MM.1S (cell line): Measurements from ENCODE around the gene CARMIL1.

Source experiments
- DNase-seq: peaks from one replicate; pipeline ENCODE4 v3.0.0-alpha.2; 2015
- H2AFZ ChIP-seq: fragments of 300-600 bp; sonication (generic); 2 replicates; pipeline ENCODE4 v1.6.0; 2016; ENCODE audit warnings: antibody characterized with exemption, low read length
- H3F3A ChIP-seq: fragments of 300-600 bp; sonication (generic); 2 replicates; pipeline ENCODE4 v1.6.1; 2016; ENCODE audit warnings: mild to moderate bottlenecking, antibody characterized with exemption, low read length, moderate library complexity, mixed read lengths; ENCODE audit not compliant: insufficient read depth
- H3K27ac ChIP-seq: fragments of 300-600 bp; sonication (generic); 2 replicates; pipeline ENCODE4 v1.5.1; 2016; ENCODE audit warnings: mild to moderate bottlenecking, low read length
- H3K27me3 ChIP-seq: fragments of 300-600 bp; sonication (generic); replicated peaks from 2 replicates; pipeline ENCODE4 v1.6.0; 2016; ENCODE audit warnings: low read length; ENCODE audit not compliant: insufficient read depth
- H3K36me3 ChIP-seq: fragments of 300-600 bp; sonication (generic); replicated peaks from 2 replicates; pipeline ENCODE4 v1.6.1; 2016; ENCODE audit warnings: mild to moderate bottlenecking, low read length, mixed read lengths; ENCODE audit not compliant: insufficient read depth
- H3K4me1 ChIP-seq: fragments of 300-600 bp; sonication (generic); 2 replicates; pipeline ENCODE4 v1.6.1; 2016; ENCODE audit warnings: low read length, mixed read lengths
- H3K4me2 ChIP-seq: fragments of 300-600 bp; sonication (generic); 2 replicates; pipeline ENCODE4 v1.6.0; 2016; ENCODE audit warnings: low read depth, low read length
- H3K4me3 ChIP-seq: fragments of 300-600 bp; sonication (generic); 2 replicates; pipeline ENCODE4 v1.5.1; 2016; ENCODE audit warnings: low read length, mixed read lengths
- H3K79me2 ChIP-seq: fragments of 300-600 bp; sonication (generic); 2 replicates; pipeline ENCODE4 v1.6.1; 2016; ENCODE audit warnings: mixed run types, low read length, mixed read lengths
- H3K9ac ChIP-seq: fragments of 300-600 bp; sonication (generic); 2 replicates; pipeline ENCODE4 v1.6.1; 2016; ENCODE audit warnings: low read length, mixed read lengths
- H3K9me2 ChIP-seq: fragments of 300-600 bp; sonication (generic); replicated peaks from 2 replicates; pipeline ENCODE4 v1.6.1; 2016; ENCODE audit warnings: mild to moderate bottlenecking, low read length, mixed read lengths; ENCODE audit not compliant: insufficient read depth
- H3K9me3 ChIP-seq: fragments of 300-600 bp; sonication (generic); replicated peaks from 2 replicates; pipeline ENCODE4 v1.6.1; 2016; ENCODE audit warnings: mild to moderate bottlenecking, low read length, mixed read lengths; ENCODE audit not compliant: insufficient read depth
- H4K20me1 ChIP-seq: fragments of 300-600 bp; sonication (generic); 2 replicates; pipeline ENCODE4 v1.6.1; 2016; ENCODE audit warnings: mild to moderate bottlenecking, low read length, moderate library complexity, mixed read lengths; ENCODE audit not compliant: insufficient read depth
- EZH2 ChIP-seq: fragments of 300-600 bp; sonication (generic); optimal IDR thresholded peaks from 2 replicates; pipeline ENCODE3; 2017; ENCODE audit warnings: low read depth, mild to moderate bottlenecking, antibody characterized with exemption, low read length, mixed read lengths
- EZH2phosphoT487 ChIP-seq: fragments of 300-600 bp; sonication (generic); IDR thresholded peaks from 2 replicates; pipeline ENCODE4 v1.6.1; 2018; ENCODE audit warnings: antibody characterized with exemption, low read length
- TF ChIP-seq, protein P1 (sequence below): fragments of 300-600 bp; sonication (generic); IDR thresholded peaks from 2 replicates; pipeline ENCODE4 v1.5.1; 2016; ENCODE audit warnings: antibody characterized with exemption, low read length, mixed read lengths

CARMIL1 gene

DNA sequence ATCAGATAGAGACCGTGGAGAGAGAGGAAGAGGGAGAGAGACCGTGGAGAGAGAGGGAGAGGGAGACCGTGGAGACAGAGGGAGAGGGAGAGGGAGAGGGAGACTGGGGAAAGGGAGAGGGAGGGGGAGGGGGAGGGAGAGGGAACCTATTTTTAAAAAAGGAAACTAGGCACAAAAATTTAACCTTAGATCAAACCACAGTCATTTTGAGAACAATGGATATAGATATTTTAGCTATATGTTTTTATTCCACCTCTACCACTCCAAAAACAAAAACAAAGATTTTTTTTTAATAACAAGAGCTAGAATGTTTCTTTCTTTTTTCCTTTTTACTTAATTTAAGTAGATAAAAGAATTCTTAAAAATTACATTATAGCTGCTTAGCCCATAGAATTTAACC, 307.8 kb downstream of the CARMIL1 start:
- Histone ChIP-seq H3K4me1 (no peaks in the 10 kb centered on the region), H3K27ac (no peak overlapping the region), H4K20me1 (no peaks in the 10 kb centered on the region), H3K9me3 (no peaks in the 10 kb centered on the region), H3K79me2 (no peaks in the 10 kb centered on the region), H2AFZ (no peak overlapping the region), H3K9ac (no peak overlapping the region), H3K36me3 (no peaks in the 10 kb centered on the region; the same call in 1 of the 2 replicates), H3K9me2 (no peaks in the 10 kb centered on the region), H3K4me3 (no peak overlapping the region), H3K27me3 (no peaks in the 10 kb centered on the region), H3K4me2 (no peak overlapping the region), H3F3A (no peaks in the 10 kb centered on the region)
- TF ChIP-seq, protein P1, sequence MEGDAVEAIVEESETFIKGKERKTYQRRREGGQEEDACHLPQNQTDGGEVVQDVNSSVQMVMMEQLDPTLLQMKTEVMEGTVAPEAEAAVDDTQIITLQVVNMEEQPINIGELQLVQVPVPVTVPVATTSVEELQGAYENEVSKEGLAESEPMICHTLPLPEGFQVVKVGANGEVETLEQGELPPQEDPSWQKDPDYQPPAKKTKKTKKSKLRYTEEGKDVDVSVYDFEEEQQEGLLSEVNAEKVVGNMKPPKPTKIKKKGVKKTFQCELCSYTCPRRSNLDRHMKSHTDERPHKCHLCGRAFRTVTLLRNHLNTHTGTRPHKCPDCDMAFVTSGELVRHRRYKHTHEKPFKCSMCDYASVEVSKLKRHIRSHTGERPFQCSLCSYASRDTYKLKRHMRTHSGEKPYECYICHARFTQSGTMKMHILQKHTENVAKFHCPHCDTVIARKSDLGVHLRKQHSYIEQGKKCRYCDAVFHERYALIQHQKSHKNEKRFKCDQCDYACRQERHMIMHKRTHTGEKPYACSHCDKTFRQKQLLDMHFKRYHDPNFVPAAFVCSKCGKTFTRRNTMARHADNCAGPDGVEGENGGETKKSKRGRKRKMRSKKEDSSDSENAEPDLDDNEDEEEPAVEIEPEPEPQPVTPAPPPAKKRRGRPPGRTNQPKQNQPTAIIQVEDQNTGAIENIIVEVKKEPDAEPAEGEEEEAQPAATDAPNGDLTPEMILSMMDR = no peak
- TF ChIP-seq EZH2 = no peak
- TF ChIP-seq EZH2phosphoT487 = no peak
- no peak for DNase-seq

DNA sequence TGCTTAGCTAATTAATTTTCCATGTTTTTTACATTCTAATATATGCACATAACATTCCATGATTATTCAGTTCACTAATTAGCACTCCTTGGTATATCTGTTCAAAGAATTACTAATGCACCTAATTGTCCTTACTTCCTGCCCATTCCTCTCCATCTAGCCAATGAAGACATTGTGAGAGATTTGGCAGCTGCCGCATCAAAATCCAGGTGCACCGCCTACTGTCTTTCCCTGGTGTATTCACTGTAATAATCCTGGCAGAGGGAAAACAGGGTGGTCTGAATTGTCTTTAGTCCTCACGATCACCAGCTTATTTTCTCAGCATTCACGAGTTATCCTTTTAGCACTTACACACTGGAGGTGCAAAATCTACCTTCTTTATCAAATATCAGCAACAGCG, 311.8 kb downstream of the CARMIL1 start:
- no peaks in the 10 kb centered on the region for H3K79me2 ChIP-seq
- no peak overlapping the region for H3K4me3 ChIP-seq
- H3K9me3 ChIP-seq = no peaks in the 10 kb centered on the region
- no peak overlapping the region for H3K27ac ChIP-seq
- H2AFZ ChIP-seq = no peak overlapping the region
- no peaks in the 10 kb centered on the region for H4K20me1 ChIP-seq
- H3K27me3 ChIP-seq = no peaks in the 10 kb centered on the region
- TF ChIP-seq EZH2 = no peak
- no peak for TF ChIP-seq EZH2phosphoT487
- TF ChIP-seq, protein P1 = no peak
- no peak for DNase-seq
- no peak overlapping the region for H3K4me2 ChIP-seq
- peaks cover 6% of the 10 kb centered on the region; the same call in 1 of the 2 replicates for H3K36me3 ChIP-seq
- no peaks in the 10 kb centered on the region for H3K9me2 ChIP-seq
- no peaks in the 10 kb centered on the region for H3K4me1 ChIP-seq
- no peaks in the 10 kb centered on the region for H3F3A ChIP-seq
- no peak overlapping the region for H3K9ac ChIP-seq

DNA sequence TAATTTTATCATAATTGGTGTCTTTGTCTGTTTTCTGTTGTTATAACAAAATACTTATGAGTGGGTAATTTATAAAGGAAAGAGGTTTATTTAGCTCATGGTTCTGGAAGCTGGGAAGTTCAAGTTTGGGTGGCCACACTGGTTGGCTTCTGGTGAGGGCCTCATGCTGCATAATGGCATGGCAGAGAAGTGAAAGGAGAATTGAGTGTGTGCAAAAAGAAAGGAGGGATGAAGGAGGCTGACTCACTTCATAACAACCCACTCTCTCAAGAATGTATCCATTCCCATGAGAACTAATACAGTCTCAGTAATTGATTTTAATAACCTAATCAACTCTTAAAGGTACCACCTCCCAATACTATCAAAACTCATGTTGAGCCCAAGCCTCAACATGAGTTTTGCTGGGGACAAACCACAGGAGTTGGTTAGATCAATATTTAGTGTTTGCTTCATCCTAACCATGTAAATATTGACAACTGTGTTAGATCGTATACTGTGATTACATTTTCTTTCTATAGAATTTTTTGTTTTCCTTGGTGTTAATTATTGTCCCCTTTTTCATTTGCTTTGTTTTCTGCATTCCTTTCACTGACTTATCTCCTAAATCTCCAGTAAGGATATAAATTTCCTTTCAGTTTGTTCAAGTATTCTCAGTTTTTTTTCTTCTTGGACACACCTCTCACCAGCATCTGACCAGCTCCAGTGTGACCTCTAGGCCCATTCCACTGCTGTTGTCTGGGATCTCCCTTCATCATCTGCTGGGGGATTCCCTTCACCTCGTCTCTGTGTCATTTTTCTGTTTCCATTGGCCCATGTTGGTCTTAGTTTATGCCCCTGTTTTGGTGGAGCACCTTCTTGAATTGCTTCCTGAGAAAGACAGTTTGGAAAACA, 318.0 kb downstream of the CARMIL1 start:
- DNase-seq = no peak
- Histone ChIP-seq H3K79me2 (no peaks in the 10 kb centered on the region), H3K36me3 (peaks cover 6% of the 10 kb centered on the region; the same call in 1 of the 2 replicates)

More for the DNA sequence above, 318.0 kb downstream of the CARMIL1 start:
- no peak overlapping the region for H3K27ac ChIP-seq
- TF ChIP-seq EZH2phosphoT487 (no peak), EZH2 (no peak)
- TF ChIP-seq, protein P1 = no peak
- no peak overlapping the region for H2AFZ ChIP-seq
- H3K4me1 ChIP-seq = peaks cover 20% of the 10 kb centered on the region
- no peaks in the 10 kb centered on the region for H3K9me2 ChIP-seq
- no peak overlapping the region for H3K4me2 ChIP-seq
- H3K9me3 ChIP-seq = no peaks in the 10 kb centered on the region
- no peaks in the 10 kb centered on the region for H3K27me3 ChIP-seq
- no peak overlapping the region for H3K9ac ChIP-seq
- no peaks in the 10 kb centered on the region for H4K20me1 ChIP-seq
- peaks cover 5% of the 10 kb centered on the region; the same call in 1 of the 2 replicates for H3F3A ChIP-seq
- H3K4me3 ChIP-seq = no peak overlapping the region
